ENCODE measurements around the gene SAE1. TPM values are rescaled to one million over a fixed set of nuclear protein-coding genes. Genes with fewer than 3 reads are reported as not detected.

Gene SAE1
- total RNA-seq, 1 donor from 2014 or later, result 71.0 TPM

DNA sequence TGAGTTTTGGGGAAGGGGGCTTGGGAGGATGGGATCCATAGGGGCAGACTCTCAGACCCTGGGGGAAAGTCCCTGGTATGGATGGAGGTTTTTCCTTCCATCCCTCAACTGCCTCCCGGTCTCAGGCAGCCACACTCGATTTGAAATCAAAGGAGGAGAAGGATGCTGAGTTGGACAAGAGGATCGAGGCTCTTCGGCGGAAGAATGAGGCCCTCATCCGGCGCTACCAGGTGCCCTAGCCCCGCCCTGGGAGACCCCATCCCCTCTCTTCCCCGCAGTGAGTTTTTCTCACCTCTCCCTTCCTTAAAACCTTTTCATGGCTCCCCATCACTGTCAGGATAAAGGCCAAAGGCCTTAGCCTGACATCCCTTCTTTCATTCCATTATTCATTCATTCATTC lies 127.8 kb downstream of the SAE1 start:
- peak overlapping the region; percentile 96 for H3K27ac ChIP-seq (ENCODE audit: low read depth, low read length)
- no peaks in the 10 kb centered on the region for H3K9me3 ChIP-seq (ENCODE audit: control insufficient read depth in 3 of 3, low read length in 3 of 3)
- H3K9ac ChIP-seq (ENCODE audit: low read depth in 1 of 3, low read length in 3 of 3), result peak overlapping the region in 2 of 3 donors; percentile 87 to 94
- H3K36me3 ChIP-seq (ENCODE audit: control insufficient read depth in 3 of 3, insufficient read depth in 3 of 3, low read length in 3 of 3), result peaks cover 35 to 42% (median 38%) of the 10 kb centered on the region in 3 donors
- no peaks in the 10 kb centered on the region for H3K27me3 ChIP-seq (ENCODE audit: control insufficient read depth in 3 of 3, insufficient read depth in 3 of 3, low read length in 3 of 3)
- peak overlapping the region in 2 of 3 donors; percentile 35 to 80 for H3K4me3 ChIP-seq (ENCODE audit: low read length in 3 of 3)
- peaks cover 15 to 33% (median 25%) of the 10 kb centered on the region in 3 donors for H3K4me1 ChIP-seq (ENCODE audit: control insufficient read depth in 3 of 3, insufficient read depth in 3 of 3, low read length in 3 of 3)

DNA sequence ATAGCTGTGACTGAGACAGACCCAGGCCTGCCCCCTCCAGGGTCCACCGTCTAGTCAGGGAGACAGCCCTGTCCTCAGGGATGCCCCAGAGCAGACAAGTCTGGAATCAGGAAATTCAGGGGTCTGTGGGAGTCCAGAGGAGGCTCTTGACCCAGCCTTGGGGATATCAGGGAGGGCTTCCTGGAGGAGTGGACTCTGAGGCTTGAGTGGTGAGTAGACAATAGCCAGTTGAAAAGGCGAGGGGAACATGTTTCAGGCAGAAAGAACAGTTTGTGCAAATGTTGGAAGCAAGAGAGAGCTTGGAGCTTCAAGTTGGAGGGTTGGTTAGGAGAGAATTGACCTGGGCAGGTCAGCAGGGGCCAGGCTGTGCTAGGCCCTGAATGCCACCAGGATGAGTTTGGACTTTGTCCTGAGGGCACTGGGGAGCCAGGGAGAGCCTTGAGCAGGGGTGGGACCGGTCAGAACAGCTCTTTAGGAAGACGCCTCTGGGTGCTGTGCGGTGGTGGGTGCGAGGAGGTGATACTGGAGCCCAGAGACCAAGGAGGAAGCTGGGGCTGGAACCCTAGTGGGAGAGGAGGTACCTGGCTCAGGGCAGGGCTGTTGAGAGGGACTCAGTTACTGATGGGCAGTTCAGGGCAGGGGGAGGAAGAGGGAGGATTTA lies 128.4 kb downstream of the SAE1 start:
- Histone ChIP-seq H3K9ac (ENCODE audit: low read depth in 1 of 3, low read length in 3 of 3) (peak overlapping the region in 2 of 3 donors; percentile 16 to 40), H3K4me3 (ENCODE audit: low read length in 3 of 3) (no peak overlapping the region), H3K36me3 (ENCODE audit: control insufficient read depth in 3 of 3, insufficient read depth in 3 of 3, low read length in 3 of 3) (peaks cover 36 to 42% (median 39%) of the 10 kb centered on the region in 3 donors), H3K27ac (ENCODE audit: low read depth, low read length) (peak overlapping the region; percentile 96), H3K4me1 (ENCODE audit: control insufficient read depth in 3 of 3, insufficient read depth in 3 of 3, low read length in 3 of 3) (peaks cover 15 to 33% (median 23%) of the 10 kb centered on the region in 3 donors), H3K9me3 (ENCODE audit: control insufficient read depth in 3 of 3, low read length in 3 of 3) (no peaks in the 10 kb centered on the region), H3K27me3 (ENCODE audit: control insufficient read depth in 3 of 3, insufficient read depth in 3 of 3, low read length in 3 of 3) (no peaks in the 10 kb centered on the region)

Small RNAs within 50 kb of the gene (small RNA-seq; reads per million reads assigned to genes)
- not detected for gene MIR3190

Other genes starting within 250 kb of the SAE1 start
- 1.0 TPM for gene NPAS1, start 111.0 kb upstream of the SAE1 start, total RNA-seq
- 9.4 TPM for gene TMEM160, start 82.2 kb upstream of the SAE1 start, total RNA-seq
- 14.6 TPM for gene ZC3H4, start 17.1 kb upstream of the SAE1 start, total RNA-seq
- gene BBC3, start 100.4 kb downstream of the SAE1 start, total RNA-seq, result 2.6 TPM
- gene CCDC9, start 125.7 kb downstream of the SAE1 start, total RNA-seq, result 4.2 TPM
- gene INAFM1, start 144.1 kb downstream of the SAE1 start, total RNA-seq, result 1.6 TPM
- 1.0 TPM for gene C5AR1, start 179.0 kb downstream of the SAE1 start, total RNA-seq
- gene C5AR2, start 201.3 kb downstream of the SAE1 start, total RNA-seq, result 0.52 TPM
- gene DHX34, start 218.5 kb downstream of the SAE1 start, total RNA-seq, result 7.8 TPM

All from skeletal muscle tissue (tissue), 5 donors.